ENCODE measurements around the gene ZNF343. TPM values are rescaled to one million over a fixed set of nuclear protein-coding genes. Genes with fewer than 3 reads are reported as not detected.
A peak's percentile ranks its signal among the peaks of the same experiment; 100 is the strongest.
"Not testable (repeated sequence)": the region's sequence is repeated elsewhere in the genome, so short reads cannot be mapped to it uniquely, and the experiment has no call there.

The ZNF343 gene
- total RNA-seq, 1 donor from 2014 or later: 13.0 TPM

DNA sequence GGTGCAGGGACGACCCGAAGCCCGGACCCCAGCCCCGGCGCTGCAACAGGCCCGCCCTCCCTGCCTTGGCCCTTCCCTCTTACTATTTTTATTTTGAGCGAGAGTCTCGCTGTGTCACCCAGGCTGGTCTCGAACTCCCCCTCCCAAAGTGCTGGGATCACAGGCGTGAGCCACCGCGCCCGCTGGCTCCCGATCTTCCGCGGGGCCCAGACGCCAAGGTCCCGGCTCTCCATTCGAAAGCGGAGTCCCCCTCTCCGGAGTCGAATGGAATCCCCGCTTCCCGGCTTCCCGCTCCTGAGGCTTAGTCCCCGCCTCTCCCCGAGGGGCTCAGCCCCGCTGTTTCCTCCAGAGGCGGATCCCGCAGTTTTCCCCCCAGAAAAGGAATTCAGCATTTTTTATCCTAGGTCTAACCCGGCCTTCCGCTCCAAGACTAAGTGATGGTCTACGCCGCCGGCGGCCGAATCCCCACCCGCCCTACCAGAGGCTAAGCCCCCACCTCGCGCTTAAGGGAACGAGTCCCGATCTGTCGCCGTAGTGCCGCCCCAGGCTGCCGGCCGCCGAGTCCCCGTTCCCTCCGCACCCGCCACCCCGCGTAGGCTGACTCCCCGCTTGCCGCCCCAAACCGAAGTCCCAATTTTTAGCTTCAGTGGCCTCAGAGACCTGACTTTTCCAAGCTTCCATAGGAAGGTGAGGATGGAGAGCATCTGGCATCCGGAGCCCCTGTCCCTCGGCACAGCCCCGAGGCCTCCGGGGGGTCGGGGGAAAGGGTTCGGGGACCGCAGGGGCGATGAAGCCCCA, 16.2 kb upstream of the ZNF343 start:
- Mint-ChIP-seq H3K36me3 (ENCODE audit: low read depth, unreplicated experiment) (no peaks in the 10 kb centered on the region), H3K4me1 (ENCODE audit: unreplicated experiment) (no peaks in the 10 kb centered on the region), H3K27ac (ENCODE audit: unreplicated experiment) (peak overlapping the region; percentile 78), H3K4me3 (ENCODE audit: unreplicated experiment) (peak overlapping the region; percentile 94), H3K27me3 (ENCODE audit: unreplicated experiment) (peaks cover 5% of the 10 kb centered on the region), H3K9me3 (ENCODE audit: unreplicated experiment) (no peaks in the 10 kb centered on the region)
- TF ChIP-seq, protein P1, sequence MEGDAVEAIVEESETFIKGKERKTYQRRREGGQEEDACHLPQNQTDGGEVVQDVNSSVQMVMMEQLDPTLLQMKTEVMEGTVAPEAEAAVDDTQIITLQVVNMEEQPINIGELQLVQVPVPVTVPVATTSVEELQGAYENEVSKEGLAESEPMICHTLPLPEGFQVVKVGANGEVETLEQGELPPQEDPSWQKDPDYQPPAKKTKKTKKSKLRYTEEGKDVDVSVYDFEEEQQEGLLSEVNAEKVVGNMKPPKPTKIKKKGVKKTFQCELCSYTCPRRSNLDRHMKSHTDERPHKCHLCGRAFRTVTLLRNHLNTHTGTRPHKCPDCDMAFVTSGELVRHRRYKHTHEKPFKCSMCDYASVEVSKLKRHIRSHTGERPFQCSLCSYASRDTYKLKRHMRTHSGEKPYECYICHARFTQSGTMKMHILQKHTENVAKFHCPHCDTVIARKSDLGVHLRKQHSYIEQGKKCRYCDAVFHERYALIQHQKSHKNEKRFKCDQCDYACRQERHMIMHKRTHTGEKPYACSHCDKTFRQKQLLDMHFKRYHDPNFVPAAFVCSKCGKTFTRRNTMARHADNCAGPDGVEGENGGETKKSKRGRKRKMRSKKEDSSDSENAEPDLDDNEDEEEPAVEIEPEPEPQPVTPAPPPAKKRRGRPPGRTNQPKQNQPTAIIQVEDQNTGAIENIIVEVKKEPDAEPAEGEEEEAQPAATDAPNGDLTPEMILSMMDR (IDR thresholded peaks at IDR 0.05; ENCODE audit: unreplicated experiment): peak; percentile 69
- peak; percentile 56 for DNase-seq (ENCODE audit: low spot score)

DNA sequence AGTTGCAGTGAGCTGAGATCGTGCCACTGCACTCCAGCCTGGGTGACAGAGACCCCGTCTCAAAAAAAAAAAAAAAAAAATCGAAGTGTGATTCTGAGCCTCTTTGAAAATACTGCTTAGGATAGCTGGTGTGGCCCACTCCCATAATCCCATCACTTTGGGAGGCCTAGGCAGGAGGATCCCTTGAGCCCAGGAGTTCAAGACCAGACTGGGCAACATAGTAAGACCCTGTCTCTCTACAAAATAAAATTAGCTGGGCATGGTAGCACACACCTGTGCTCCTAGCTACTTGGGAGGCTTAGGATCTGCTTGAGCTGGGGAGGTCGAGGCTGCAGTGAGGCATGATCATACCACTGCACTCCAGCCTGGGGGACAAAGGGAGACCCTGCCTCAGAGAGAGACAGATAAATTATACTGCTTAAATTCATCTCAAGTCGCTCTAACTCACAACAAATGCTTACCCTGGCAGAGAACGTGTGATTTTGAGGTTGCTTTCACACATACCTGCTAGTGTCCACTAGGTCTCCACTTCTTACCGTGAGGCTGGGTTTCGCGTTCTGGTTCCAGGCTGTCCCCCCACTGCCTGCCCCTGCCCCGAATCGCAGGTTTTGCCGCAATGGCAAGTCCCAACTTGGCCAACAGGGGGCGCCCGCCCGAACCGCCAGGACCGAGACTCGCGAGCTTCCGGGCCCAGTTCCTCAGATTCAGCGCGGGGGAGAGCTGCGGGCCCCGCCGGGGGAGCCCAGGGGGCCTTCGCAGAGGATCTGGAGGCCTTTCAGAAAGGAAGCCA, 15.4 kb upstream of the ZNF343 start:
- TF ChIP-seq, protein P1 (IDR thresholded peaks at IDR 0.05; ENCODE audit: unreplicated experiment): peak; percentile 99
- Mint-ChIP-seq H3K27me3 (ENCODE audit: unreplicated experiment) (peaks cover 5% of the 10 kb centered on the region), H3K4me1 (ENCODE audit: unreplicated experiment) (no peaks in the 10 kb centered on the region), H3K4me3 (ENCODE audit: unreplicated experiment) (peak overlapping the region; percentile 94), H3K36me3 (ENCODE audit: low read depth, unreplicated experiment) (no peaks in the 10 kb centered on the region), H3K27ac (ENCODE audit: unreplicated experiment) (peak overlapping the region; percentile 24), H3K9me3 (ENCODE audit: unreplicated experiment) (no peaks in the 10 kb centered on the region)
- peak; percentile 95 for DNase-seq (ENCODE audit: low spot score)

DNA sequence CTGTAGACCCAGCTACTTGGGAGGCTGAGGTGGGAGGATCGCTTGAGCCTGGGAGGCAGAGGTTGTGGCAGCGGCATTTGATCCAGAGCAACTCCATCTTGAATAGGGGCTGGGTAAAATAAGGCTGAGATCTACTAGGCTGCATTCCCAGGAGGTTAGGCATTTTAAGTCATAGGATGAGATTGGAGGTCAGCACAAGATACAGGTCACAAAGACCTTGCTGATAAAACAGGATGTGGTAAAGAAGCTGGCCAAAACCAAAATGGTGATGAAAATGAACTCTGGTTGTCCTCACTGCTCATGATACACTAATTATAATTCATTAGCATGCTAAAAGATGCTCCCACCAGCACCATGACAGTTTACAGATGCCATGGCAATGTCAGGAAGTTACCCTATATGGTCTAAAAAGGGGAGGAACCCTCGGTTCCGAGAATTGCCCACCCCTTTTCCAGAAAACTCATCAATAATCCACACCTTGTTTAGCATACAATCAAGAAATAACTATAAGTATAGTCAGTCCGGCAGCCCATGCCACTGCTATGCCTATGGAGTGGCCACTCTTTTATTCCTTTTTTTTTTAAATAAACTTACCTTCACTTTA, 14.2 kb upstream of the ZNF343 start:
- H3K4me3 Mint-ChIP-seq (ENCODE audit: unreplicated experiment); H3K27me3 Mint-ChIP-seq (ENCODE audit: unreplicated experiment): not testable (repeated sequence)

DNA sequence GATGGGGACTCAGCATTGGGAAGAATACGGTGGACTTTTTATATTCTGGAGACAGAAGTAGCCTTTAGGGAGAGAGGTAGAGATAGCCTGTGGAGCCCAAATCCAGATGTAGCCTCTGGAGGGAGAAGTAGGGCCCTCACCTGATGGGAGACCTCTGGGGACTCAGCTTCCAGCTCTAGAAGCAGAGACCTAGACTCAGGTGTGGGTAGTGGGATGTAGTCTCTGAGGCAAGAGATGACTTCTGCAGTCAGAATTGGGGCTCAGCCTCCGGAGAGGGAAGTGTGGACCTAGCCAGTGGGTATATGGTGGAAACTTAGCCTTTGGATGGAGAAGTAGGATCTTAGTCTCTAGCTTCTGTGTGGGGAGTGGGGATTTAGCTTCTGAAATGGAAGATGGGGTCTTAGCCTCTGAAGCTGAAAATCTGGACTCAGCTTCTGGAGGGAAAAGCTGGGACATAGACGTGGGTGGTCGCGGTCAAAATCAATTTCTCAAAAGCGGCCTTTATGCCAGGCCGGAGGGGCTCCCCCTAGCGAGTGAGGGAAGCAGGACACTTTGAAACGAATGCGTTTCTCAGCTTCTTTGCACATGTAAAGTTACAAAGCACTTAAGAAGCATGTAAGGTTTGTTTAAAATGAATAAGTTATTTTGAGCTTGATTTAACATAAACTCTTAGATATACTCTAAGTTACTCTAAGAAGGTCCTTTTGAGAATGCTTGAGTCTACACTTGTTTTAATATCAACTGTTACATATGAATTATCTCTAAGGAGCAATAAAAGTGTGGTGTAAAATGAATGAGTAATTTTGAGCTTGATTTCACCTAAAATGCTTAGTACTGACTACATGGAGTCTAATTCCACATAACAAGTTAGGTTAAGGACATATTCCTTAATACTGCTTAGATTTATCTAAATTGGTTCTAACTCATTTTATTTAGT, 12.9 kb upstream of the ZNF343 start:
- TF ChIP-seq, protein P1 (IDR thresholded peaks at IDR 0.05; ENCODE audit: unreplicated experiment): peak; percentile 83
- H3K4me3 Mint-ChIP-seq (ENCODE audit: unreplicated experiment): no peak overlapping the region
- peak; percentile 63 for DNase-seq (ENCODE audit: low spot score)
- H3K36me3 Mint-ChIP-seq (ENCODE audit: low read depth, unreplicated experiment): no peaks in the 10 kb centered on the region
- no peaks in the 10 kb centered on the region for H3K4me1 Mint-ChIP-seq (ENCODE audit: unreplicated experiment)
- no peak overlapping the region for H3K27ac Mint-ChIP-seq (ENCODE audit: unreplicated experiment)
- H3K9me3 Mint-ChIP-seq (ENCODE audit: unreplicated experiment): no peaks in the 10 kb centered on the region
- peaks cover 4% of the 10 kb centered on the region for H3K27me3 Mint-ChIP-seq (ENCODE audit: unreplicated experiment)

More for the DNA sequence above, 14.2 kb upstream of the ZNF343 start:
- not testable (repeated sequence) for H3K36me3 Mint-ChIP-seq (ENCODE audit: low read depth, unreplicated experiment); DNase-seq (ENCODE audit: low spot score); H3K4me1 Mint-ChIP-seq (ENCODE audit: unreplicated experiment); H3K9me3 Mint-ChIP-seq (ENCODE audit: unreplicated experiment); H3K27ac Mint-ChIP-seq (ENCODE audit: unreplicated experiment)

DNA sequence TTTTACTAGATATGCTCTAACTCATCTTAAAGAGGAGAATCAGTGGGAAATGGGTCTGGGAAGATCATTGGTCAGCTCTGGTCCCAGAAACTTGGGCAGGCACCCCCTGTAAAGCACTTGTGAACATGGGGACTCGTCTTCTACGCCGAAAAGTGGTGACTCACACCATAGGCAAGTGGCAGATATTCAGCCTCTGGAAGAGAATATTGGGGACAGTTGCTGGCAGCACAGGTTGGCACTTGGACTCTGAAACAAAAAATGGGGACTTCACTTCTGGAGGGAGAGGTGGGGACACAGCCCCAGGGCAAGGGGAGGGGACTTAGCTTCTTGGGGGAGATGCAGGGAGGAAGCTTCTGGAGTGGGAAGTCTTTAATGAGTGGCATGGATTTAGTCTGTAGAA, 11.9 kb upstream of the ZNF343 start:
- Mint-ChIP-seq H3K27ac (ENCODE audit: unreplicated experiment) (no peak overlapping the region), H3K4me1 (ENCODE audit: unreplicated experiment) (no peaks in the 10 kb centered on the region), H3K36me3 (ENCODE audit: low read depth, unreplicated experiment) (no peaks in the 10 kb centered on the region), H3K4me3 (ENCODE audit: unreplicated experiment) (no peak overlapping the region), H3K9me3 (ENCODE audit: unreplicated experiment) (no peaks in the 10 kb centered on the region), H3K27me3 (ENCODE audit: unreplicated experiment) (peaks cover 3% of the 10 kb centered on the region)
- TF ChIP-seq, protein P1 (IDR thresholded peaks at IDR 0.05; ENCODE audit: unreplicated experiment): no peak
- DNase-seq (ENCODE audit: low spot score): no peak

Measured in endothelial cell (in vitro differentiated cells).